HL-60 (cell line): ENCODE measurements around the gene ZG16.

Experiments
- DNase-seq, 2 experiments: peaks; one replicate each; pipeline ENCODE4 v3.0.0-alpha.2; 2010 to 2020; ENCODE audit warnings: low read depth in 1 of 2, low spot score in 1 of 2
- H3K27ac ChIP-seq: fragments of 250-450 bp; sonication (Bioruptor Pico); replicated peaks from 2 replicates; pipeline ENCODE4 v1.5.1; 2020; ENCODE audit warnings: mild to moderate bottlenecking, moderate library complexity
- H3K27me3 ChIP-seq: fragments of 250-450 bp; sonication (Bioruptor Pico); 2 replicates; pipeline ENCODE4 v1.5.1; 2021; ENCODE audit warnings: mild to moderate bottlenecking, moderate library complexity; ENCODE audit not compliant: insufficient read depth, poor library complexity, severe bottlenecking
- H3K4me3 ChIP-seq: replicated peaks from 2 replicates; pipeline ENCODE4 v1.5.1; 2011; ENCODE audit warnings: mild to moderate bottlenecking, control low read depth, low read length; ENCODE audit not compliant: insufficient read depth
- CTCF ChIP-seq: IDR thresholded peaks from one replicate; pipeline ENCODE4 v1.5.1; 2011; ENCODE audit warnings: low read length, control low read depth, inconsistent platforms; ENCODE audit not compliant: insufficient read depth
- GABPA ChIP-seq: IDR thresholded peaks from 2 replicates; pipeline ENCODE4 v1.6.1; 2012; ENCODE audit warnings: low read depth
- POLR2AphosphoS5 ChIP-seq: IDR thresholded peaks from 2 replicates; pipeline ENCODE4 v1.6.1; 2012; ENCODE audit warnings: low read depth
- REST ChIP-seq: IDR thresholded peaks from 2 replicates; pipeline ENCODE4 v1.6.1; 2012; ENCODE audit warnings: low read depth; ENCODE audit not compliant: insufficient replicate concordance
- SPI1 ChIP-seq: IDR thresholded peaks from 2 replicates; pipeline ENCODE4 v1.6.1; 2012; ENCODE audit warnings: low read depth, mild to moderate bottlenecking, borderline replicate concordance

Gene ZG16

GRCh38 chr16:29830774-29831173 is 52.7 kb downstream of the ZG16 start:
- TF ChIP-seq POLR2AphosphoS5 (no peak), SPI1 (no peak), GABPA (no peak), REST (no peak), CTCF (no peak)
- no peak overlapping the region for H3K4me3 ChIP-seq
- no peak for DNase-seq
- H3K27me3 ChIP-seq, result no peaks in the 10 kb centered on the region
- H3K27ac ChIP-seq, result no peak overlapping the region

- Histone ChIP-seq H3K27me3 (no peaks in the 10 kb centered on the region), H3K27ac (no peak overlapping the region), H3K4me3 (no peak overlapping the region)
- TF ChIP-seq SPI1 (no peak), REST (no peak), POLR2AphosphoS5 (no peak), CTCF (no peak), GABPA (no peak)
- DNase-seq, result no peak
Measured at GRCh38 chr16:29831490-29831889, 53.4 kb downstream of the ZG16 start.
